ENCODE measurements around the gene SPTSSA.
"Not testable (repeated sequence)": the region's sequence is repeated elsewhere in the genome, so short reads cannot be mapped to it uniquely, and the experiment has no call there.

The SPTSSA gene

DNA sequence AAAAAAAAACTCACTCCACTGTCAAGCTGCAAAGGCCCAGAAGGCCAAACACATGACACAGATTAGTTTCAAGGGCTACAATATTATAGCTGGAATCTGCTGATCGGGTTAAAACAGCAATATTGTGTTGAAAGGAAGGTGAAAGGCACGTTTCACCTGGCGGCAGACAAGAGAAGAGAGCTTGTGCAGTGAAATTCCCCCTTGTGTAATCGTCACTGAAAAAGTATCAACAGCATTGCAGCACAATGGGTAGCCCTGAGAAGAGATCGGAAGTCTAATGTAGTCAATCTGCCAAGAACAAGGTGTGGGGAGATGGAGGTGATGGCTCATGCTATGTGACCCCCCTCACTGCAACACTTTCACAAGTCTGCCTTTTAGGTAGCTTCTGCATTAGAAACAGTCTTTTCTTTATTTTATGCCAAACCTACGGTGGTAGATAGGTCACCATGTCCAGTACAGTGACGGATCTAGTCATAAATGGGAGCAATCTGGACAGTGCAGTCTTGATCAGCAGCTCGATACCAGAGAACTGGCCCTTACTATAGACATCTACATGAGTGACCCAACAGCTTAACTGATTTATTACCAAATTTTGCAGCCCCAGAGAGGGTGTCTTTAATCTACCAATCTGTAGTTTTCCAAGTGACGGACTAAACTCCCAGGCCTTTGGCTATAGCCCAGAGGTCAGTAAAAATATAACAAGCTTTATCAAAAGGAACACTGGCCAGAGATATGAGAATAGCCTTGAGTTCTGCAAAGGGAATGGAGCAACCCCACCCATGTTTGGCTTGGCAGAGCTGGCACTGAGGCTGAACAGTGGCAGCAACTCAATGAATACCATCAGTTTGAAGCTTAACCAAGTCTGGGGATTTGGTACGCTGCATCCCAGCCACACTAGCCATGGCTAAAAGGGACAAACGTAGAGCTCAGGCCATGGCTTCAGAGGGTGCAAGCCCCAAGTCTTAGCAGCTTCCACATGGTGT lies 35.4 kb downstream of the SPTSSA start:
- DNase-seq: no peak

DNA sequence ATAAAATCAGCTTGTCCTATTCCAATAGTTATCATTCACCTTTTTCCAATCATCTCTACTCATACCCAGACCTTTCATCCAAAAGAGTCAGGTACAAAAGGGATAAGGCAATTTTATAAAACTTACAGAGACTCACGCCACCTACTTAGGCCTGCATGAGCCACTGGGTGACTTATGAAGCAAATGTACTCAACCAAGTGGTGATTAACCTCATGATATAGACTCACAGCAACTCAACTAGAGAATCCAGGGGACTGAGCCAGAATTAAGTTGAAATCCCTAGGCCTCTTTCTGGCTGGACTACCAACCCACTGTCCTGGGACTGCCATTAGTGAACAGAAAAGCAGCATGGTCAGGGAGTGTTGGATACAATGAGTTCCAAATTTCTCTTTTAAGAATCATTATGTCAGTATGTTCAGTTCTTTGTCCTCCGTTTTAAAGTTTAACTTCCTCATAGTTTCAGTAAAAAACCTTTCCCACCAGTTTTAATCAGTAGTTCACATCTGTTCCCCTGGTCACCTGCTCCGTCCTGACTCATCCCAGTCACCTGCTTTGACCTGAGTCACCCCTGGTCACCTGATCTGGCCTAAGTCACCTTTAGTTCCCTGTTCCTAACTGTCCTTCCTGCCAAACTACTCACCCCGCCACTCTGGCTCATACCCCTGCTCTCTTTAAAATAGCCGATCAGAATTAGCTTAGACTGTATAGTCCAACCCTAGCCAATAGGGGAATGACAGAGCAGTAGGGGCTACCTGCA lies 36.8 kb downstream of the SPTSSA start:
- no peak for DNase-seq

DNA sequence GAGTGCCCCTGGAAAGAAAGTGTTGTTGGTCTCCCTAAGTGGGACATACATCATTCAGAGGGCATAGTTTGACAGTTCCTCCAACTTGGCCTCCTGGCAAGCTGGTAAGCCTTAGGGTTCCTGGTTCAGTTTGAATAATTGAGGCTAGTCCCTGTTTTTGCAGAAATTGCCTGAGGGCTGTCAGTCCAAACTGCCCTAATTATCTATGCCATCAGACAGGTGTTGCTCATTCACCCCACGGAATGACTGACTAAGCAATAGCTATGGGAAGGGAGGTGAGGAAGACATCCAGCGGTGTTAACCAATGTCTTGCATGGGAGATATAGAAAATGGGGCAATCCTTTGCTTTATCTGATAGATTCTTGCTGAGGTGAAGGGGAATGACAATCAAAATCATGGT lies 37.6 kb downstream of the SPTSSA start:
- no peak for DNase-seq

DNA sequence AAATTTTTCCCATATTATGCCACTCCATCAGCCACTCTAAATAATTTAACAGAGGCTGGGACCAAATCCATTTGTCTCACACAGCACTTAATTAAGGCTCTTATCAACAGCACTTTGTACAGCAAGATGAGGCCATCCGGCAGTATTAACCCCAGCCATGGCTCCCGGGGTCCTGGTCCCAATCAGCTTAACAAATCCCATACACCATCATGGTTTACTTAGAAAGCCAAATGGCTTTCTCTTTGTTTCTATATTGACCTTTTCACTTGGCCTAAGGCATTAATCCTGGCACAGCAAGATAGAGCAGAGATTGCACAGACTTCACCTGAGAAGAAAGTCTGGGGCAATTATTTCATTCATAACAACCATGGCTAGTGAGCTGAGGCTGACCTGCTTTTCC lies 38.6 kb downstream of the SPTSSA start:
- DNase-seq: no peak

DNA sequence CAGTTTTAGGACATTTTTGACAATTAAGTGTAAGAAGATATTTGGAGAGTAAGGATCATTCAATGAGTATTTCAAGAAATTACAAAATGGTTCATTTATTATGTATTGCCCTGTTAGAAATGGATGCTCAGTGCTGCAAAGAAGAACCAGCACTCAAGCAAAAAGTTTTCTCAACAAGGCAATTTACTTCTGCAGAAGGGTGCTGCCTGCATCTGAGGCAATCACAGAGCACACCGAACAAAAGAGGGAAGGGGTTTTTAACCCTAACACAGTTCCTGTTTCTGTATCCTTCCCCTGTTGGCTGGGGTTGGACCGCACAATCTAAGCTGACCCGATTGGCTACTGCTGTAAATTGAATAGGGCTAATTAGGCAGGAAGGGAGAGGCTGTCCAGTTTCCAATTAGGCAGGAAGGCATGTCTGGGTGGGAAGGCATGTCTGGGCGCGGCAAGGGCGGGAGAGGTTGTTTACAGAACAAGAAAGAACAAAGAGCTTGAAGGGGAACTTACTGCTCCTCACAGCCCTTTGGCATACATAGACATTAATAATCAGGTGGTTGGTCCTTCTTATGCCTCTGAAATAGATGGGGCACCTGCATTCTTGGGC lies 41.4 kb downstream of the SPTSSA start:
- no peak for DNase-seq

DNA sequence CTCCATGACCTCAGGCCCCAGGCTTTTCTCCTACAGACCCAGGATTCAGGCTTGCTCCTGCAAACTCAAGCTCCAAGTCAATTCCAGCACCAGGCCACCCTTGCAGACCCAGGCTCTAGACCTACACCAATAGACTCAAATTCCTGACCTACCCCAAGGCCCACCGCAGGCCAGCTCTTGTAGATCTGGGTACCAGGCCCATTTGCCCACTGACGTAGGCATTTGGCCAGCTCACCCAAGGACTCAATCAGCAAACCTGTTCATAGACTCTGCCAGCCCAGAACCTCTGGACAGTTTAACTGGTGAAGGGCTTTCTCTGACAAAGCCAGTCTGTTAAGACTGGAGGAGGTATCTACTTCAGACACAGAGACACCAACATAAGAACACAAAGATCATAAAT lies 52.3 kb downstream of the SPTSSA start:
- DNase-seq: no peak

DNA sequence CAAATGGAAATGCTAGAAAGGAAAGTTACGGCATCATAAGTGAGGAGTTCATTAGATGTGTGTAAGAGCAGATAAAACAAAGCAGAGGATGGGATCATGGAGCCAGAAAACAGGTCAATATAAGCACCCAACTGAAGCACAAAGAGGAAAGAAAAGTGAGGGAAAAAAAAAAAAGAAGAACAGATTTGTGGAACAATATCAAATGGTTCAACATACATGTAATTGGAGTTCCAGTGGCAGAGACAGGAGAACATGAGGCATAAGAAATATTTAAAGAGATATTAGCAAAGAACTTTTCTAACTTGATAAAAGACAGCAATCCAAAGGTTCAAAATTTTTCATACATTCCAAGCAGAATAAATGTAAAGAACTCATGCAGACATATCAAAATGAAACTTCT lies 54.1 kb downstream of the SPTSSA start:
- DNase-seq: no peak

DNA sequence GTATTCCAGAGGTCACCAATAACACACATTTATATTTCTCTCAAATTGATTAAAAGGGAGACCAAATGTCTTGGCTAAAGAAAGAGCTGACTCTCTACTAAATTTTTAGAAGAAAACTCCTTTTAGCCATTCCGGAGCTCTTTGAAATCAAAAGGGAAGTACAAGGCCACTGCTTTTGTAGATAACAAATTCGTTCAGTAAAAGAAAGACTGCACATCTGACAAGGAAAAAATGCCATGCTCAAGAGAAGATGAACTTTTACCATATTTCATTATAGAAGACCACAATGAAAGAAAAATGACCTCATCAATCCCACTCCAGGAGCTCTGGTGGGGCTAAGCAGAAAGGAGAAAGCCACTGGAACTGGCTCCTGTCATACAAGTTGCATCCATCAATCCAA lies 57.6 kb downstream of the SPTSSA start:
- DNase-seq: no peak

DNA sequence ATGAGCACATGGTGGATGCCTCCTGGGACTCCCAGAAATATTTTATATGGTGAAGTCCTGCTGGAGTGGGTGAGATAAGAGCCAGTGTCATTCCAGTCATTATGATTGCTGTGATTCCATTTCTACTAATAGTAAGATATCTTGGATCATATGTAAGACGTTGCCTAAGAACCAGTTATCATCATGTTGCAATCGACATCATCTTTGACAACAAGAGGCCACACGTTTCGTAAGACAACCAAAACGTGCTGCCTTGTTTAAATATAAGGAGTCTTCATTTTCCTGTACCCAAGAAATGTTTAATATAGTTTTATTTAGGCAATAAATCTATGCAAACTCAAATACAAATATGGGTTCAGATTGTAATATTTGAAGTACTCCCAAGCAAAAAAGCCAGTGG lies 58.4 kb downstream of the SPTSSA start:
- DNase-seq: no peak

DNA sequence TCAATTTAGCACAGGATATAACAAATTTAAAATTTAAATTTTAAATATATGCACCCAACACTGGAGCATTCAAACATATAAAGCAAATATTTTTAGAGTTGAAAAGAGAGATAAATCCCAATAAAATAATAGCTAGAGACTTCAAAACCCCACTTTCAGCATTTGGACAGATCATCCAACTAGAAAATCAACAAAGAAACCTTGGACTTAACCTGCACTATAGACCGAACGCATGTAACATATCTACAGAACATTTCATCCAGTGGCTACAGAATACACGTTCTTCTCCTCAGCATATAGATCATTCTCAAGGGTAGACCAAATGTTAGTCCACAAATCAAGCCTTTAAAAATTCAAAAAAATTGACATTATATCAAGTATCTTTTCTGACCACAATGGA lies 64.0 kb downstream of the SPTSSA start:
- no peak for DNase-seq

DNA sequence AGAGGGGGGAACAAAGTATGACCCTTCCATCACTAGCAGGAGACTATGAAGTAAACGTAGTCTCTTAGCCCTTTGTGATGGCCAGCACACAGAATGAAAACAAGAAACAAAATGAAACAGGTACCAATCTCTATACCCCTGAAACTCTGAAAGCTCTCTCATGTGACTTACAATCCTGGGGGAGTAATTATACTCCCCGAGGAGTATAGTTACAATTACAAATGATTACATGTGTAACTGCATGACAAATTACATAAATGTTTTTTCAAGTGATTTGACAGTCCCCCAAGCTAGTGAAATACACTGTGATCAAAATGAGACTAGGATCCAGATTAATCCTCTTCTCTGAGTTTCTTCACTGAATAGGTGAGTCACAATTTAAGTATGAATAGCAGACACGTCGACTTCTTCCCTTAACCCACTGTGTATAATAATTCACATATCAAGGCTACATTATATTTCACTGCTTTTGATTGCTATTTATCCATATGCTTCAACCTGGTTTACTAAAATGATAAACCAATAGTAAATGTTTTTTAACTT lies 74.0 kb downstream of the SPTSSA start:
- no peak for DNase-seq

DNA sequence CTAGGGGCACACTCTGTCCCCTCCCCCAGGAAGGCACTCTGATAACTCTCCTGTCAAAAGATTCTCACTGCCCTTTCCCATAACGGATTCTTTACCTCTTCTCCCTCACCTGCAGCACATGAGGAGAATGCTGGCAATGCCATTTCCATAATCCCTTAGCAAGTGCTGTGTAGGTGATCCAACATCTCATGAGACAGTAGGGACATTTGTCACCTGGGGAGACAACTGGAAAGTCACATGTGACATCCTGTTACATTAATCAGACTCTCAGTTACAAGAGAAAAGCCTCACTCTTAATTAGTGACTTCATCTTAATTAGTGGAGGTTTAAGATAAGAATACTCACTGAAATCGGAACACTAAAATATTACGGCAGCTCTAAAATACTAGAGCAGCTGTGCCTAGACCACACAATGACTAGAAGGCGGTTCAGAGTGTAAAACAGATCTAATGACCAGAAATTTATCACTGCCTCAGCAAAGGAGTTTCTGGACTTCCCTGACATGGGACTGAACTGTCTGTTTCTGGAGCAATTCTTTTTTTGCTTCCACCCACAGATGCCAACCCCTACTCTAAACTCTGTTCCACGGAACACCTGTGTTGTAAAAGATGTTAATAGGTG lies 75.1 kb downstream of the SPTSSA start:
- no peak for DNase-seq

DNA sequence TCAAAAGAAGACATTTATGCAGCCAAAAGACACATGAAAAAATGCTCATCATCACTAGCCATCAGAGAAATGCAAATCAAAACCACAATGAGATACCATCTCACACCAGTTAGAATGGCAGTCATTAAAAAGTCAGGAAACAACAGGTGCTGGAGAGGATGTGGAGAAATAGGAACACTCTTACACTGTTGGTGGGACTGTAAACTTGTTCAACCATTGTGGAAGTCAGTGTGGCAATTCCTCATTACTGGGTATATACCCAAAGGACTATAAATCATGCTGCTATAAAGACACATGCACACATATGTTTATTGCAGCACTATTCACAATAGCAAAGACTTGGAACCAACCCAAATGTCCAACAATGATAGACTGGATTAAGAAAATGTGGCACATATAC lies 76.2 kb downstream of the SPTSSA start:
- DNase-seq: not testable (repeated sequence)

DNA sequence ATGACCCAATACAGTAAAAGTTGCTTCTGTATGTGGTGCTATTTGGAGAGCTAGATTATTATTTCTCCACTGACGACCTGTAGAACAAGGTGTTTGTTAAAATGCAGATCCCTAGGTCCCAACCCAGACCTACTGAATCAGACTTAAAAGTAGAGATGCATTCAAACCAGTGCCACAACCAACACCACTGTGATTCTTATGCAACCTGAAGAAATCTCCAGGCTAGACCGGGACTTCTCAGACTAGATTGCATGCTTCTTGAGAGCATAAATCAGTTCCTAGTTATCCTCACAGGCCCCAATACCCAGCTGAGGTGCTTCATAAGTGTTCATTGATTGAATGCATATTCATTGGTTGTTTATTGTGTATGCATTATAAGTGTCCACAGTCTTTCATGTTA lies 78.2 kb downstream of the SPTSSA start:
- DNase-seq: no peak

Data from amniotic stem cell (primary cell).